HEK293 (cell line): ENCODE results near the gene IGSF11.
"Not testable (repeated sequence)": the region's sequence is repeated elsewhere in the genome, so short reads cannot be mapped to it uniquely, and the experiment has no call there.

Experiments
- CTCF ChIA-PET: fragments of 350-600 bp; formaldehyde crosslinking; extraction: SDS; loops from one replicate; lab custom pipeline; 2021; ENCODE audit warnings: antibody characterized with exemption; lab: Yijun Ruan, JAX
- POLR2A ChIA-PET: fragments of 300-600 bp; formaldehyde crosslinking; extraction: SDS; loops from one replicate; lab custom pipeline; 2020; ENCODE audit warnings: antibody characterized with exemption, inconsistent platforms; lab: Yijun Ruan, JAX
- H3K27ac ChIP-seq: fragments of 200-500 bp; sonication (Bioruptor generic); 2 replicates; pipeline ENCODE4 v1.5.1; 2014; ENCODE audit warnings: low read depth, low read length, control low read depth, inconsistent platforms; ENCODE audit errors: extremely low read depth
- H3K36me3 ChIP-seq, 2 experiments: fragments of 200-500 bp in 1 of 2; sonication (Bioruptor generic) in 1 of 2; 1 replicate in 1 of 2; 2 replicates in 1 of 2; pipeline ENCODE4 v1.5.1; 2014 to 2017; ENCODE audit warnings: inconsistent platforms in 2 of 2, low read length in 2 of 2; ENCODE audit not compliant: control insufficient read depth in 2 of 2, insufficient read depth in 1 of 2
- H3K4me1 ChIP-seq: fragments of 200-500 bp; sonication (Bioruptor generic); 2 replicates; pipeline ENCODE4 v1.5.1; 2014; ENCODE audit warnings: mild to moderate bottlenecking, low read length, inconsistent platforms; ENCODE audit not compliant: control insufficient read depth, insufficient read depth
- H3K4me3 ChIP-seq: 2 replicates; pipeline ENCODE4 v1.5.1; 2011; ENCODE audit warnings: low read depth, mild to moderate bottlenecking, control low read depth, low read length, moderate library complexity
- H3K9me3 ChIP-seq: fragments of 200-500 bp; sonication (Bioruptor generic); 2 replicates; pipeline ENCODE4 v1.5.1; 2014; ENCODE audit warnings: low read depth, low read length, inconsistent platforms; ENCODE audit not compliant: control insufficient read depth, insufficient read depth
- ELK4 ChIP-seq: IDR thresholded peaks from 2 replicates; pipeline ENCODE4 v1.6.1; 2011; ENCODE audit warnings: mild to moderate bottlenecking, low read depth, low read length, borderline replicate concordance
- SP3 ChIP-seq: fragments of 450-650 bp; formaldehyde crosslinking; IDR thresholded peaks from 2 replicates; pipeline ENCODE4 v1.5.1; 2016; ENCODE audit warnings: missing biosample characterization, missing genetic modification characterization
- ZBTB49 ChIP-seq: fragments of 450-650 bp; formaldehyde crosslinking; IDR thresholded peaks from 2 replicates; pipeline ENCODE4 v1.5.1; 2016; ENCODE audit warnings: missing biosample characterization, missing genetic modification characterization, low read depth
- ZBTB7A ChIP-seq: fragments of 450-650 bp; formaldehyde crosslinking; IDR thresholded peaks from 2 replicates; pipeline ENCODE4 v1.5.1; 2016; ENCODE audit warnings: low read depth, missing biosample characterization, missing genetic modification characterization
- ZFP37 ChIP-seq: fragments of 450-650 bp; formaldehyde crosslinking; IDR thresholded peaks from 2 replicates; pipeline ENCODE4 v1.5.1; 2016; ENCODE audit warnings: missing biosample characterization, missing genetic modification characterization
- ZFP41 ChIP-seq: fragments of 450-650 bp; formaldehyde crosslinking; IDR thresholded peaks from 2 replicates; pipeline ENCODE4 v1.5.1; 2016; ENCODE audit warnings: missing biosample characterization, missing genetic modification characterization, borderline replicate concordance
- ZNF155 ChIP-seq: fragments of 450-650 bp; formaldehyde crosslinking; IDR thresholded peaks from 2 replicates; pipeline ENCODE4 v1.5.1; 2016; ENCODE audit warnings: missing biosample characterization, missing genetic modification characterization
- ZNF211 ChIP-seq: fragments of 450-650 bp; formaldehyde crosslinking; IDR thresholded peaks from 2 replicates; pipeline ENCODE4 v1.5.1; 2016; ENCODE audit warnings: low read depth, missing biosample characterization, missing genetic modification characterization
- ZNF221 ChIP-seq: fragments of 450-650 bp; formaldehyde crosslinking; IDR thresholded peaks from 2 replicates; pipeline ENCODE4 v1.5.1; 2017; ENCODE audit warnings: missing biosample characterization, missing genetic modification characterization, borderline replicate concordance
- ZNF37A ChIP-seq: fragments of 450-650 bp; IDR thresholded peaks from 2 replicates; pipeline ENCODE4 v1.5.1; 2018; ENCODE audit warnings: missing biosample characterization, missing genetic modification characterization
- ZNF549 ChIP-seq: fragments of 450-650 bp; IDR thresholded peaks from 2 replicates; pipeline ENCODE4 v1.5.1; 2018; ENCODE audit warnings: missing biosample characterization, missing genetic modification characterization, mild to moderate bottlenecking, inconsistent platforms, moderate library complexity
- ZNF561 ChIP-seq: fragments of 450-650 bp; IDR thresholded peaks from 2 replicates; pipeline ENCODE4 v1.5.1; 2018; ENCODE audit warnings: missing biosample characterization, missing genetic modification characterization, borderline replicate concordance
- ZNF768 ChIP-seq: fragments of 450-650 bp; formaldehyde crosslinking; IDR thresholded peaks from 2 replicates; pipeline ENCODE4 v1.5.1; 2018; ENCODE audit warnings: missing biosample characterization, mild to moderate bottlenecking, missing genetic modification characterization
- TF ChIP-seq, protein P1 (sequence below): fragments of 450-650 bp; formaldehyde crosslinking; IDR thresholded peaks from 2 replicates; pipeline ENCODE4 v1.5.1; 2016; ENCODE audit warnings: missing biosample characterization, missing genetic modification characterization
- TF ChIP-seq, protein P2 (sequence below): fragments of 450-650 bp; formaldehyde crosslinking; IDR thresholded peaks from 2 replicates; pipeline ENCODE4 v1.5.1; 2017; ENCODE audit warnings: missing biosample characterization, mild to moderate bottlenecking, missing genetic modification characterization, moderate library complexity
- TF ChIP-seq, protein P3 (sequence below): fragments of 450-650 bp; formaldehyde crosslinking; IDR thresholded peaks from 2 replicates; pipeline ENCODE4 v1.5.1; 2016; ENCODE audit warnings: missing biosample characterization, missing genetic modification characterization
- TF ChIP-seq, protein P4 (sequence below): fragments of 450-650 bp; formaldehyde crosslinking; IDR thresholded peaks from 2 replicates; pipeline ENCODE4 v1.5.1; 2016; ENCODE audit warnings: missing biosample characterization, missing genetic modification characterization

Gene IGSF11

GRCh38 chr3:118978393-118978758 lies 56.3 kb downstream of the IGSF11 start:
- no peak overlapping the region for H3K4me3 ChIP-seq
- H3K36me3 ChIP-seq: no peaks in the 10 kb centered on the region
- H3K9me3 ChIP-seq: no peaks in the 10 kb centered on the region
- no peaks in the 10 kb centered on the region for H3K4me1 ChIP-seq
- ChIA-PET CTCF (no interaction called here), POLR2A (no interaction called here)
- H3K27ac ChIP-seq: no peak overlapping the region
- TF ChIP-seq ZBTB7A (tag by site-specific recombination) (no peak), ZNF221 (tag by site-specific recombination) (no peak), ZNF561 (tag by site-specific recombination) (no peak), ZNF768 (tag by site-specific recombination) (no peak), ZNF37A (no peak), ELK4 (no peak)
- TF ChIP-seq, protein P1, sequence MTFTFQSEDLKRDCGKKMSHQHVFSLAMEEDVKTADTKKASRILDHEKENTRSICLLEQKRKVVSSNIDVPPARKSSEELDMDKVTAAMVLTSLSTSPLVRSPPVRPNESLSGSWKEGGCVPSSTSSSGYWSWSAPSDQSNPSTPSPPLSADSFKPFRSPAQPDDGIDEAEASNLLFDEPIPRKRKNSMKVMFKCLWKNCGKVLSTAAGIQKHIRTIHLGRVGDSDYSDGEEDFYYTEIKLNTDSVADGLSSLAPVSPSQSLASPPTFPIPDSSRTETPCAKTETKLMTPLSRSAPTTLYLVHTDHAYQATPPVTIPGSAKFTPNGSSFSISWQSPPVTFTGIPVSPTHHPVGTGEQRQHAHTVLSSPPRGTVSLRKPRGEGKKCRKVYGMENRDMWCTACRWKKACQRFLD (tag by site-specific recombination): no peak
- TF ChIP-seq, protein P2, sequence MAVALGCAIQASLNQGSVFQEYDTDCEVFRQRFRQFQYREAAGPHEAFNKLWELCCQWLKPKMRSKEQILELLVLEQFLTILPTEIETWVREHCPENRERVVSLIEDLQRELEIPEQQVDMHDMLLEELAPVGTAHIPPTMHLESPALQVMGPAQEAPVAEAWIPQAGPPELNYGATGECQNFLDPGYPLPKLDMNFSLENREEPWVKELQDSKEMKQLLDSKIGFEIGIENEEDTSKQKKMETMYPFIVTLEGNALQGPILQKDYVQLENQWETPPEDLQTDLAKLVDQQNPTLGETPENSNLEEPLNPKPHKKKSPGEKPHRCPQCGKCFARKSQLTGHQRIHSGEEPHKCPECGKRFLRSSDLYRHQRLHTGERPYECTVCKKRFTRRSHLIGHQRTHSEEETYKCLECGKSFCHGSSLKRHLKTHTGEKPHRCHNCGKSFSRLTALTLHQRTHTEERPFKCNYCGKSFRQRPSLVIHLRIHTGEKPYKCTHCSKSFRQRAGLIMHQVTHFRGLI (tag by site-specific recombination): no peak
- TF ChIP-seq, protein P3, sequence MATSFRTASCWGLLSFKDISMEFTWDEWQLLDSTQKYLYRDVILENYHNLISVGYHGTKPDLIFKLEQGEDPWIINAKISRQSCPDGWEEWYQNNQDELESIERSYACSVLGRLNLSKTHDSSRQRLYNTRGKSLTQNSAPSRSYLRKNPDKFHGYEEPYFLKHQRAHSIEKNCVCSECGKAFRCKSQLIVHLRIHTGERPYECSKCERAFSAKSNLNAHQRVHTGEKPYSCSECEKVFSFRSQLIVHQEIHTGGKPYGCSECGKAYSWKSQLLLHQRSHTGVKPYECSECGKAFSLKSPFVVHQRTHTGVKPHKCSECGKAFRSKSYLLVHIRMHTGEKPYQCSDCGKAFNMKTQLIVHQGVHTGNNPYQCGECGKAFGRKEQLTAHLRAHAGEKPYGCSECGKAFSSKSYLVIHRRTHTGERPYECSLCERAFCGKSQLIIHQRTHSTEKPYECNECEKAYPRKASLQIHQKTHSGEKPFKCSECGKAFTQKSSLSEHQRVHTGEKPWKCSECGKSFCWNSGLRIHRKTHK: no peak

DNA sequence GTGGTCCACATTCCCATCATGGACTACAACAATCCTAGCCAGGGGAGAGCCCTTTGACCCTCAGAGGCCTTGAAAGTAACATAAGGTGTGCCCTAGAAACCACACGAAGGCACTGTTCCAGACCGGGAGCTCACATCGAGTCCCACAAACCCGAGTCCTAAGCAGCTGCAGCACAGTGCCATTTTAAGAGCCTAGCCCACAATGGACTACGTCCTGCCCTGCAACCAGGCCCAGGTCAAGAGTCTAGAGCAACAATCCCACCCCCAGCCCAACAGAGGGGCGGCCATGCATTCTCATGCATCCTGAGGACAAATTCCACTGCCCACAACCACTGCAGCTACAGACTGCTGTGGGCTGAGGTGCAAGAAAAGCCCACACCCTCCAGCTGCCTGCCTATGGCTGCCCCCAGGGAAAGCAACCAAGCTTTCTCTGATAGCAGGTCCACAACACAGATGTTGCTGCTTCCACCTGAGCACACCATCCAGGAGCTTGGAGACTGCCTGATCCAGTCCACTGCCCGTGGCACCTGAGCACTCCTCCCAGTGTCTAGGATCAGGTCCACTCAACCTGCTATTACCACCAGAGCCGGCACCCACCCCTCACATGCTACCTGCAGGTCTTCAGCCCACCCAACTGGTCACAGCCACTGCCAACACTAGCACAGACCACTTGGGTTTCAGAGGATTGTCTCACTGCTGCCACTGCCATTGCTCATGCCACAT lies 56.8 kb downstream of the IGSF11 start:
- no peaks in the 10 kb centered on the region for H3K9me3 ChIP-seq
- H3K4me3 ChIP-seq: no peak overlapping the region
- CTCF ChIA-PET: no interaction called here
- POLR2A ChIA-PET: no interaction called here
- TF ChIP-seq ZNF549 (tag by site-specific recombination) (no peak), ZNF211 (tag by site-specific recombination) (no peak), ZFP37 (tag by site-specific recombination) (no peak), ZNF155 (no peak), ZFP41 (no peak)
- no peaks in the 10 kb centered on the region for H3K4me1 ChIP-seq
- no peak overlapping the region for H3K27ac ChIP-seq
- no peaks in the 10 kb centered on the region for H3K36me3 ChIP-seq

GRCh38 chr3:118977118-118977517 lies 57.5 kb downstream of the IGSF11 start:
- Histone ChIP-seq H3K4me3 (no peak overlapping the region), H3K27ac (no peak overlapping the region), H3K9me3 (no peaks in the 10 kb centered on the region), H3K4me1 (no peaks in the 10 kb centered on the region), H3K36me3 (no peaks in the 10 kb centered on the region)
- ChIA-PET CTCF (no interaction called here), POLR2A (no interaction called here)
- no peak for TF ChIP-seq ZBTB49 (tag by site-specific recombination)
- TF ChIP-seq, protein P4, sequence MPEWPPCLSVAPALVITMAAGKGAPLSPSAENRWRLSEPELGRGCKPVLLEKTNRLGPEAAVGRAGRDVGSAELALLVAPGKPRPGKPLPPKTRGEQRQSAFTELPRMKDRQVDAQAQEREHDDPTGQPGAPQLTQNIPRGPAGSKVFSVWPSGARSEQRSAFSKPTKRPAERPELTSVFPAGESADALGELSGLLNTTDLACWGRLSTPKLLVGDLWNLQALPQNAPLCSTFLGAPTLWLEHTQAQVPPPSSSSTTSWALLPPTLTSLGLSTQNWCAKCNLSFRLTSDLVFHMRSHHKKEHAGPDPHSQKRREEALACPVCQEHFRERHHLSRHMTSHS: no peak
- TF ChIP-seq SP3: no peak

DNA sequence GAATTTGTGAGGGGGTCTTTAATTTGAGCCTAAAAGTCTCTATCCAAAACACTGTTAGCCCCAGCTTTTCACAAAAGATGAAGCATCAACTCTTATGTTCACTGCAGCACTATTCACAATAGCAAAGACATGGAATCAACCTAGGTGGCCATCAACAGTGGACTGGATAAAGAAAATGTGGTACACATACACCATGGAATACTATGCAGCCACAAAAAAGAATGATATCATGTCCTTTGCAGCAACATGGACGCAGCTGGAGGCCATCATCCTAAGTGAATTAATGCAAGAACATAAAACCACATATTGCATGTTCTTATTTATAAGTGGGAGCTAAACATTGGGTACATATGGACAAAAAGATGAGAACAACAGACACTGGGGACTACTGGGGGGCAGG lies 59.2 kb downstream of the IGSF11 start:
- H3K4me3 ChIP-seq, H3K9me3 ChIP-seq, H3K27ac ChIP-seq, H3K36me3 ChIP-seq, POLR2A ChIA-PET, H3K4me1 ChIP-seq, CTCF ChIA-PET: not testable (repeated sequence)
